ENCODE results near the gene CDC26. TPM values are rescaled to one million over a fixed set of nuclear protein-coding genes. Genes with fewer than 3 reads are reported as not detected.

The CDC26 gene
- total RNA-seq, 1 experiment from 2014 or later = 25.4 TPM

- Histone ChIP-seq H3K4me3 (ENCODE audit: low read depth, low read length, poor library complexity, severe bottlenecking) (peak overlapping the region; percentile 75), H3K27me3 (replicated peaks; ENCODE audit: insufficient read depth, low read depth, low read length, poor library complexity) (no peaks in the 10 kb centered on the region), H3K36me3 (ENCODE audit: insufficient read depth, low read length, poor library complexity, severe bottlenecking) (peaks cover 4% of the 10 kb centered on the region), H3K9me3 (ENCODE audit: low read depth, low read length, poor library complexity, severe bottlenecking) (no peaks in the 10 kb centered on the region), H3K27ac (ENCODE audit: low read depth, low read length, poor library complexity, severe bottlenecking) (peak overlapping the region; percentile 75), H3K4me1 (ENCODE audit: insufficient read depth, low read length, poor library complexity, severe bottlenecking) (peaks cover 18% of the 10 kb centered on the region)
- intact Hi-C loops (cut with micrococcal nuclease; ENCODE audit: unreplicated experiment) = no loop called here
- TF ChIP-seq CTCF (conservative IDR thresholded peaks at IDR 0.05; ENCODE audit: low read depth, low read length) (no peak), EZH2 (IDR thresholded peaks at IDR 0.05; ENCODE audit: borderline replicate concordance, low read depth, low read length, poor library complexity, severe bottlenecking) (no peak)
- no peak for DNase-seq (ENCODE audit: low spot score)
- no TSS peak for BruUV-seq (replicated peaks)
- ChIA-PET CTCF (no interaction called here), POLR2A (ENCODE audit: low non-redundant PET) (interaction anchor here (0.6 kb wide), 1 partner anchor 438 kb away, joined by 3 read pairs; no protein-coding TSS in a partner anchor)
Measured at GRCh38 chr9:113222482-113222841, 52.9 kb downstream of the CDC26 start.

- TF ChIP-seq EZH2 (IDR thresholded peaks at IDR 0.05; ENCODE audit: borderline replicate concordance, low read depth, low read length, poor library complexity, severe bottlenecking) = no peak
- no peak for TF ChIP-seq CTCF (conservative IDR thresholded peaks at IDR 0.05; ENCODE audit: low read depth, low read length)
- Histone ChIP-seq H3K4me1 (ENCODE audit: insufficient read depth, low read length, poor library complexity, severe bottlenecking) (peaks cover 18% of the 10 kb centered on the region), H3K4me3 (ENCODE audit: low read depth, low read length, poor library complexity, severe bottlenecking) (peak overlapping the region; percentile 75), H3K27ac (ENCODE audit: low read depth, low read length, poor library complexity, severe bottlenecking) (peak overlapping the region; percentile 75), H3K36me3 (ENCODE audit: insufficient read depth, low read length, poor library complexity, severe bottlenecking) (peaks cover 4% of the 10 kb centered on the region), H3K27me3 (replicated peaks; ENCODE audit: insufficient read depth, low read depth, low read length, poor library complexity) (no peaks in the 10 kb centered on the region), H3K9me3 (ENCODE audit: low read depth, low read length, poor library complexity, severe bottlenecking) (no peaks in the 10 kb centered on the region)
- TSS peak; percentile 82 for BruUV-seq (replicated peaks)
- no peak for DNase-seq (ENCODE audit: low spot score)
- ChIA-PET CTCF (interaction anchor here (0.6 kb wide), 1 partner anchor 52 kb away, joined by 3 read pairs; no protein-coding TSS in a partner anchor), POLR2A (ENCODE audit: low non-redundant PET) (interaction anchor here (0.6 kb wide), 1 partner anchor 439 kb away, joined by 3 read pairs; no protein-coding TSS in a partner anchor)
- intact Hi-C loops (cut with micrococcal nuclease; ENCODE audit: unreplicated experiment) = no loop called here
Measured at GRCh38 chr9:113221800-113222481, 53.4 kb downstream of the CDC26 start.

- POLR2A ChIA-PET (ENCODE audit: low non-redundant PET) = no interaction called here
- Histone ChIP-seq H3K27me3 (replicated peaks; ENCODE audit: insufficient read depth, low read depth, low read length, poor library complexity) (no peaks in the 10 kb centered on the region), H3K4me3 (ENCODE audit: low read depth, low read length, poor library complexity, severe bottlenecking) (peak within 1 kb of the TSS; percentile 75), H3K4me1 (ENCODE audit: insufficient read depth, low read length, poor library complexity, severe bottlenecking) (peaks cover 18% of the 10 kb centered on the region), H3K27ac (ENCODE audit: low read depth, low read length, poor library complexity, severe bottlenecking) (peak within 1 kb of the TSS; percentile 75), H3K36me3 (ENCODE audit: insufficient read depth, low read length, poor library complexity, severe bottlenecking) (peaks cover 4% of the 10 kb centered on the region), H3K9me3 (ENCODE audit: low read depth, low read length, poor library complexity, severe bottlenecking) (no peaks in the 10 kb centered on the region)
- peak; percentile 99 for DNase-seq (ENCODE audit: low spot score)
- intact Hi-C loops (cut with micrococcal nuclease; ENCODE audit: unreplicated experiment) = no loop called here
- CTCF ChIA-PET = interaction anchor here (0.6 to 0.7 kb wide), 2 partner anchors 53 to 70 kb away, joined by 3 read pairs; partner anchors contain the start of gene SLC31A2
- BruUV-seq (replicated peaks) = no TSS peak
- no peak for TF ChIP-seq EZH2 (IDR thresholded peaks at IDR 0.05; ENCODE audit: borderline replicate concordance, low read depth, low read length, poor library complexity, severe bottlenecking)
Measured at GRCh38 chr9:113221003-113221799, 54.2 kb downstream of the CDC26 start, which contains the start of the genes FKBP15 and SLC31A1. Gene FKBP15 (minus strand): TSS chr9:113221277. CDS start chr9:113221243, 34 bp downstream. Gene SLC31A1 (plus strand): TSS chr9:113221544. CDS start chr9:113256149, 34,605 bp downstream.

Data from A673 (cell line).